ENCODE measurements around the gene ZNF793.

DNA sequence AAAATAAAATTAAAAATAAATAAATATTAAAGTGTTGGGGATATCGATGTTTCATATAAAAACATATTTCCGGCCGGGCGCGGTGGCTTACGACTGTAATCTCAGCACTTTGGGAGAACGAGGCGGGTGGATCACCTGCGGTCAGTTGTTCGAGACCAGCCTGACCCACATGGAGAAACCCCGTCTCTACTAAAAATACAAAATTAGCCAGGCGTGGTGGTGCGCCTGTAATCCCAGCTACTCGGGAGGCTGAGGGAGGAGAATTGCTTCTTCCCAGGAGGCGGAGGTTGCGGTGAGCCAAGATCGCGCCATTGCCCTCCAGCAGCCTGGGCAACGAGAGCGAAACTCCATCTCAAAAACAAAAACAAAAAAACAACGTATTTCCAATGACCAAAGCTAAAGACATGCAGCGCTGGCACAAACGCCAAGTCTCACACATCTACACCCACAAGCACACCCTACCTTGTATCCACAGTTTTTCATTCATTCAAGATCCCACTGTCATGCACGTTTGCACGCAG lies 40.4 kb upstream of the ZNF793 start:
- no peak for TF ChIP-seq CTCF (conservative IDR thresholded peaks at IDR 0.05 in 1 of 2, IDR thresholded peaks at IDR 0.05 in 1 of 2; ENCODE audit: extremely low read depth in 1 of 2, insufficient read depth in 1 of 2, low read depth in 1 of 2, low read length in 2 of 2)
- no peak for TF ChIP-seq EZH2 (IDR thresholded peaks at IDR 0.05; ENCODE audit: borderline replicate concordance, low read length)

All from mammary epithelial cell (primary cell).